ENCODE data around the gene CYBB. TPM values are rescaled to one million over a fixed set of nuclear protein-coding genes. Genes with fewer than 3 reads are reported as not detected.

Gene CYBB
- total RNA-seq, 2 donors from 2014 or later, result 38.7 to 39.9 TPM

DNA sequence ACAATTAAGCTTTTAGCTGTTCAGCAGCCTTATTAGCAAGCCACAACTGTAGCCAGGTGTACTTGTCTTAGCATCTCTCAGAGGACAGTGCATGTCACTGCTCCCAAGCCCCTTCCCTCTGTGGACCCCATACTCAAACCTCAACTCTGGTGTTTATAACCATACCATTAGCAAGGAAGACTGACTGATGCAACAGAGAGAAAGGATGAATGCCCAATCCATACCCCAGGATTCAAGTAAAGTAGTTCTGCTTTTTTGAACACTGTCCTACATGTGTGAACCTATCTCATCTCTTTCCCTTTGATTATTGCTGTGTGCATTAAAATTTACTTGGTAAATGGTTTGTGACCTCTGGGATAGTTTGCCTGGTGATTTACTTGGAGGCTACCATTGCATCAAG, 22.8 kb upstream of the CYBB start:
- H3K27ac ChIP-seq, result no peak overlapping the region
- H3K4me1 ChIP-seq (ENCODE audit: control insufficient read depth in 1 of 2, low read depth in 2 of 2), result no peaks in the 10 kb centered on the region
- DNase-seq (ENCODE audit: low spot score), result no peak
- H3K9me3 ChIP-seq, result no peaks in the 10 kb centered on the region
- H3K27me3 ChIP-seq (replicated peaks; ENCODE audit: insufficient read depth), result no peaks in the 10 kb centered on the region
- no peaks in the 10 kb centered on the region for H3K36me3 ChIP-seq
- TF ChIP-seq, protein P1, sequence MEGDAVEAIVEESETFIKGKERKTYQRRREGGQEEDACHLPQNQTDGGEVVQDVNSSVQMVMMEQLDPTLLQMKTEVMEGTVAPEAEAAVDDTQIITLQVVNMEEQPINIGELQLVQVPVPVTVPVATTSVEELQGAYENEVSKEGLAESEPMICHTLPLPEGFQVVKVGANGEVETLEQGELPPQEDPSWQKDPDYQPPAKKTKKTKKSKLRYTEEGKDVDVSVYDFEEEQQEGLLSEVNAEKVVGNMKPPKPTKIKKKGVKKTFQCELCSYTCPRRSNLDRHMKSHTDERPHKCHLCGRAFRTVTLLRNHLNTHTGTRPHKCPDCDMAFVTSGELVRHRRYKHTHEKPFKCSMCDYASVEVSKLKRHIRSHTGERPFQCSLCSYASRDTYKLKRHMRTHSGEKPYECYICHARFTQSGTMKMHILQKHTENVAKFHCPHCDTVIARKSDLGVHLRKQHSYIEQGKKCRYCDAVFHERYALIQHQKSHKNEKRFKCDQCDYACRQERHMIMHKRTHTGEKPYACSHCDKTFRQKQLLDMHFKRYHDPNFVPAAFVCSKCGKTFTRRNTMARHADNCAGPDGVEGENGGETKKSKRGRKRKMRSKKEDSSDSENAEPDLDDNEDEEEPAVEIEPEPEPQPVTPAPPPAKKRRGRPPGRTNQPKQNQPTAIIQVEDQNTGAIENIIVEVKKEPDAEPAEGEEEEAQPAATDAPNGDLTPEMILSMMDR (IDR thresholded peaks at IDR 0.05), result no peak
- H3K4me3 ChIP-seq, result no peak overlapping the region
- ATAC-seq (ENCODE audit: insufficient number of reproducible peaks, low FRiP score, low read depth), result no peak

DNA sequence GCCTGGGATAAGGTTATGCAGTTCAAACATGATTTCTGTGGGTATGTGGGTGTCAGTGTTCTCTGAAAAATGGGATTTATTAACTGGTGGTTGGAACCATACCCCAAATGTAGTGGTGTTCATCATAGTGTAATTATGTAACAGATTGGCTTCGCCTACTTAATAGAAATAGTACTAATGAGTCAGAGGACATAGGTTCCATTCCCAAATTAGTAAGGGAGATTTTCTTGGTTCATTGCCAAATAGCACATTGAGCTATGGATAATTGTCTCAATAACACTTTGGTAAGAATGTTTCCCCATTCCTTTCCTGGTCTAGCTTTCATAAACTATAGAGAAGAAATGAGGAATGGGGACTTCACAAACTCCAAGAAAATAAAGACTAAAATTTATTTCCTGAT, 20.5 kb upstream of the CYBB start:
- Histone ChIP-seq H3K4me3 (no peak overlapping the region), H3K4me1 (ENCODE audit: control insufficient read depth in 1 of 2, low read depth in 2 of 2) (no peaks in the 10 kb centered on the region), H3K36me3 (no peaks in the 10 kb centered on the region), H3K27ac (no peak overlapping the region), H3K27me3 (replicated peaks; ENCODE audit: insufficient read depth) (no peaks in the 10 kb centered on the region), H3K9me3 (no peaks in the 10 kb centered on the region)
- no peak for DNase-seq (ENCODE audit: low spot score)
- ATAC-seq (ENCODE audit: insufficient number of reproducible peaks, low FRiP score, low read depth), result no peak
- TF ChIP-seq, protein P1 (IDR thresholded peaks at IDR 0.05), result no peak

DNA sequence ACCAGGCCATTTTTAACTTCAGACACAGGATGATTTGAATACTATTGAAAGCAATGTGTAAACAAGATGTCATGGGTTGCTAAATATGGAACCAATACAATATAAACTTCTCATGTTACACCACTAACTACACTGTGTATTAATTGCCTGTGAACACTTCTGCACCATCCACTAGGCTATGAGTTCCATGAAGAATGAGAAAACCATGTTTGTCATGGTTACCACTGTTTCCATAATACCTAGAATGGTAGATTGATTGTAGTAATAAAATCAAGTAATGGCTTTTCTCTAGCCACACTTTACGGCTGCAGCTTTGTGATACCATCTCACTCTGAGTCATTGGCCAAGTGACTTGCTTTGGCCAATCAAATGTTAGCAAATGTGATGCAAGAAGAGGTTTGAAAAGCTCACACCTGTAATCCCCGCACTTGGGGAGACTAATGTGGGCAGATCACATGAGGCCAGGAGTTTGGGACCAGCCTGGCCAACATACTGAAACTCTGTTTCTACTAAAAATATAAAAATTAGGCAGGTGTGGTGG, 19.9 kb upstream of the CYBB start:
- DNase-seq (ENCODE audit: low spot score) (no peak), ATAC-seq (ENCODE audit: insufficient number of reproducible peaks, low FRiP score, low read depth) (no peak)
- Histone ChIP-seq H3K9me3 (no peaks in the 10 kb centered on the region), H3K36me3 (no peaks in the 10 kb centered on the region), H3K4me3 (no peak overlapping the region), H3K27ac (no peak overlapping the region), H3K27me3 (replicated peaks; ENCODE audit: insufficient read depth) (no peaks in the 10 kb centered on the region), H3K4me1 (ENCODE audit: control insufficient read depth in 1 of 2, low read depth in 2 of 2) (no peaks in the 10 kb centered on the region)
- TF ChIP-seq, protein P1 (IDR thresholded peaks at IDR 0.05), result no peak

DNA sequence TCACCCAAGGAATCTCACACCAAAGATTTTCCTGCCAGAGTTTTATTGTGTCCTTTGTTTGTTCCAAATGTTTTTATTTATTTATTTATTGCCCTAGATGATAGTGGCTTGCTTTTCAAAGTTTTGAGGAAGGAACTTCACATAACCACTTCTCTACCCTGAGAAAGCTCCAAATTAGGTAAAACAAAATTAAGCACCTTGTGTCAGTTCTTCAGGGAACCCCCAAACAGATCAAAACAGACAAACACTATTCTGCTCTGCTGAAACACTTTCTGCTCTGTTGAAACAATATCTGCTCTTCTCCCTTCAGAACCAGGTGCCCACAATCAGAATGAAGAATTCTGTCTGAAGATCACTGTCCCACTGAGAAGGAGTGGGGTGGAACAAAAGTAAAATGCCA, 16.5 kb upstream of the CYBB start:
- Histone ChIP-seq H3K27ac (no peak overlapping the region), H3K9me3 (no peaks in the 10 kb centered on the region), H3K27me3 (replicated peaks; ENCODE audit: insufficient read depth) (no peaks in the 10 kb centered on the region), H3K4me3 (no peak overlapping the region), H3K36me3 (no peaks in the 10 kb centered on the region), H3K4me1 (ENCODE audit: control insufficient read depth in 1 of 2, low read depth in 2 of 2) (no peaks in the 10 kb centered on the region)
- TF ChIP-seq, protein P1 (IDR thresholded peaks at IDR 0.05), result no peak
- ATAC-seq (ENCODE audit: insufficient number of reproducible peaks, low FRiP score, low read depth) (no peak), DNase-seq (ENCODE audit: low spot score) (no peak)

DNA sequence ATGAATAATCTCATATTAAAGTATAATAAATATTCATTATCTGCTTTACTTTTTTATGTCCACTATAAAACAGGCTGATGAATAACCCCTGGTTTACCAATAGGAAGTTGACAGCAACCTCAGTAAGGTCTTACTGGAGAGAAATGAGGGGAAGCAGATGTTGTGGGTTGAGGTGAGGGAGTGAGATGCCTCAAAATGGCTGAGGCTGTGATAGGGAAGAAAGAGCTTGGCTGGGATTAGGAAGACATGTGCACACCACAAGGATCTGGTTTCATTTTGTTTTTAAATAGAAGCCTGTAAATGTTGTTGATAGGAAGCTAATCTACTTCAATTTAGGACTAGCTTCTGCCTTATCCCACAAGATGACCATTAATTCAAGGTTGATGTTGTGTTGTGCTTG, 14.4 kb upstream of the CYBB start:
- ATAC-seq (ENCODE audit: insufficient number of reproducible peaks, low FRiP score, low read depth) (no peak), DNase-seq (ENCODE audit: low spot score) (no peak)
- Histone ChIP-seq H3K9me3 (no peaks in the 10 kb centered on the region), H3K27ac (no peak overlapping the region), H3K4me3 (no peak overlapping the region), H3K4me1 (ENCODE audit: control insufficient read depth in 1 of 2, low read depth in 2 of 2) (no peaks in the 10 kb centered on the region), H3K36me3 (no peaks in the 10 kb centered on the region), H3K27me3 (replicated peaks; ENCODE audit: insufficient read depth) (no peaks in the 10 kb centered on the region)
- TF ChIP-seq, protein P1 (IDR thresholded peaks at IDR 0.05), result no peak

Measured in thoracic aorta (tissue), 2 donors.